Body of pancreas (tissue), 4 donors: ENCODE results near the gene MT1M. TPM values are rescaled to one million over a fixed set of nuclear protein-coding genes. Genes with fewer than 3 reads are reported as not detected.

Experiments
- ATAC-seq: fragments of 150-250 bp; one replicate; pipeline ENCODE4 v1.9.1; 2016
- DNase-seq, 4 donors: peaks; one replicate each; pipeline ENCODE4 v3.0.0-alpha.2; 2019
- H3K27ac ChIP-seq, 4 donors: fragments of 200-600 bp; sonication (generic); 1 replicate in 3 of 4; 2 replicates in 1 of 4; pipeline versions ENCODE4 v1.5.1 to v1.6.1; 2016 to 2019; ENCODE audit warnings: mild to moderate bottlenecking in 1 of 4, mixed read lengths in 1 of 4, moderate library complexity in 1 of 4
- H3K27me3 ChIP-seq, 2 donors: fragments of 200-600 bp; sonication (generic); one replicate each; pipeline ENCODE4 v1.6.0; 2016; ENCODE audit warnings: mild to moderate bottlenecking in 1 of 2
- H3K36me3 ChIP-seq, 2 donors: fragments of 200-600 bp; sonication (generic); replicated peaks in 1 of 2; 2 replicates each; pipeline ENCODE4 v1.5.1; 2016; ENCODE audit warnings: low read depth in 2 of 2; ENCODE audit not compliant: insufficient read depth in 1 of 2
- H3K4me1 ChIP-seq: fragments of 200-600 bp; sonication (generic); one replicate; pipeline ENCODE4 v1.6.0; 2016
- H3K4me3 ChIP-seq, 2 donors: fragments of 200-600 bp; sonication (generic); 1 replicate in 1 of 2; 2 replicates in 1 of 2; pipeline ENCODE4 v1.5.1; 2016 to 2019
- H3K9me3 ChIP-seq, 3 donors: fragments of 200-600 bp; sonication (generic); 1 replicate in 2 of 3; 2 replicates in 1 of 3; pipeline ENCODE4 v1.5.1; 2016
- CTCF ChIP-seq, 7 experiments: fragments of 450-650 bp in 4 of 7; fragments of 200-600 bp in 3 of 7; sonication (generic) in 3 of 7; IDR thresholded peaks; one replicate each; pipeline ENCODE4 v1.5.1; 2016 to 2019; ENCODE audit warnings: antibody characterized with exemption in 7 of 7
- POLR2A ChIP-seq, 3 donors: fragments of 450-650 bp; IDR thresholded peaks; one replicate each; pipeline ENCODE4 v1.6.1; 2016; ENCODE audit warnings: antibody characterized with exemption in 3 of 3, mild to moderate bottlenecking in 2 of 3
- WGBS, 2 donors: methylation state at CpG; one replicate each; pipeline ENCODE4 v1.1.5; 2017; 5-methylcytosine and 5-hydroxymethylcytosine counted together
- intact Hi-C: fragments of 100-400 bp; cut with DNase I; formaldehyde crosslinking; loops from one replicate; pipeline ENCODE4 v1.15.1; 2023
- total RNA-seq, 2 donors: library from RNA; depleted of rRNA; stranded (reverse); fragments of >200 nt; gene quantifications; one replicate each; pipeline ENCODE4 v1.1.0, GENCODE V29; 2016

Gene MT1M
- total RNA-seq, 2 donors from 2014 or later: 9.6 to 112 TPM

GRCh38 chr16:56636616-56637413, 4.4 kb downstream of the MT1M start:
- no peak for DNase-seq
- Histone ChIP-seq H3K27me3 (no peaks in the 10 kb centered on the region), H3K4me3 (no peak overlapping the region), H3K27ac (no peak overlapping the region), H3K9me3 (no peaks in the 10 kb centered on the region), H3K4me1 (peaks cover 26% of the 10 kb centered on the region), H3K36me3 (no peaks in the 10 kb centered on the region)
- 79 to 83% methylated on average over 9 of the region's 9 CpGs for WGBS, 2 donors
- TF ChIP-seq CTCF (IDR thresholded peaks at IDR 0.05) (no peak), POLR2A (IDR thresholded peaks at IDR 0.05) (no peak)
- intact Hi-C loops: no loop called here
- no peak for ATAC-seq

GRCh38 chr16:56637814-56638750, 5.6 kb downstream of the MT1M start, which contains the start of gene MT1A:
MT1A (plus strand) TSS chr16:56638666; CDS start chr16:56638739, 73 bp downstream.
- peak; percentile 80 for ATAC-seq
- peak; percentile 63 to 83 (median 77) for TF ChIP-seq POLR2A (IDR thresholded peaks at IDR 0.05)
- no peak for TF ChIP-seq CTCF (IDR thresholded peaks at IDR 0.05)
- intact Hi-C loops: no loop called here
- no peaks in the 10 kb centered on the region for H3K36me3 ChIP-seq
- DNase-seq: peak; percentile 82 to 87 (median 84)
- WGBS, 2 donors: 13 to 18% methylated on average over 50 to 68 of the region's 68 CpGs
- peak within 1 kb of the TSS in 1 of 2 donors; percentile 0 for H3K4me3 ChIP-seq
- H3K9me3 ChIP-seq: no peaks in the 10 kb centered on the region
- no peaks in the 10 kb centered on the region for H3K27me3 ChIP-seq
- H3K27ac ChIP-seq: peak within 1 kb of the TSS in 3 of 4 donors; percentile 45 to 50 (median 46)
- H3K4me1 ChIP-seq: peaks cover 20% of the 10 kb centered on the region

GRCh38 chr16:56639045-56639444, 6.6 kb downstream of the MT1M start:
- intact Hi-C loops: no loop called here
- ATAC-seq: no peak
- 29 to 50% methylated on average over 1 of the region's 1 CpG for WGBS, 2 donors
- DNase-seq: no peak
- no peaks in the 10 kb centered on the region for H3K9me3 ChIP-seq
- H3K4me3 ChIP-seq: no peak overlapping the region
- TF ChIP-seq CTCF (IDR thresholded peaks at IDR 0.05) (no peak), POLR2A (IDR thresholded peaks at IDR 0.05) (no peak)
- no peaks in the 10 kb centered on the region for H3K36me3 ChIP-seq
- H3K4me1 ChIP-seq: peaks cover 21% of the 10 kb centered on the region
- peak overlapping the region in 1 of 4 donors; percentile 50 for H3K27ac ChIP-seq
- no peaks in the 10 kb centered on the region for H3K27me3 ChIP-seq

GRCh38 chr16:56640076-56640475, 7.6 kb downstream of the MT1M start:
- DNase-seq (no peak), ATAC-seq (no peak)
- 87 to 92% methylated on average over 1 of the region's 1 CpG for WGBS, 2 donors
- Histone ChIP-seq H3K4me3 (no peak overlapping the region), H3K27me3 (no peaks in the 10 kb centered on the region), H3K4me1 (peaks cover 24% of the 10 kb centered on the region), H3K27ac (no peak overlapping the region), H3K36me3 (no peaks in the 10 kb centered on the region), H3K9me3 (no peaks in the 10 kb centered on the region)
- intact Hi-C loops: no loop called here
- no peak for TF ChIP-seq CTCF (IDR thresholded peaks at IDR 0.05)
- no peak for TF ChIP-seq POLR2A (IDR thresholded peaks at IDR 0.05)
